ENCODE data around the gene AOAH.

Gene AOAH

GRCh38 chr7:36663481-36663880, 60.8 kb downstream of the AOAH start:
- no peak for DNase-seq
- Histone ChIP-seq H3K36me3 (ENCODE audit: control insufficient read depth in 4 of 4, insufficient read depth in 4 of 4, low read length in 3 of 4) (peaks cover 0 to 4% (median 0%) of the 10 kb centered on the region in 4 experiments), H3K27me3 (replicated peaks in 2 of 5; ENCODE audit: control insufficient read depth in 4 of 5, insufficient read depth in 5 of 5, low read length in 4 of 5) (no peaks in the 10 kb centered on the region), H3K4me1 (ENCODE audit: control extremely low read depth in 1 of 4, control insufficient read depth in 4 of 4, insufficient read depth in 4 of 4, low read length in 3 of 4) (peaks cover 0 to 9% (median 6%) of the 10 kb centered on the region in 4 experiments), H3K4me3 (ENCODE audit: control insufficient read depth in 1 of 7, extremely low read depth in 1 of 7, insufficient read depth in 4 of 7, low read depth in 2 of 7, low read length in 6 of 7) (no peak overlapping the region), H3K27ac (ENCODE audit: insufficient read depth in 1 of 2, low read depth in 1 of 2, low read length in 2 of 2, poor library complexity in 1 of 2, severe bottlenecking in 2 of 2) (no peak overlapping the region), H3K9me3 (ENCODE audit: control extremely low read depth in 1 of 5, control insufficient read depth in 4 of 5, insufficient read depth in 2 of 5, low read depth in 1 of 5, low read length in 4 of 5) (peaks cover 0 to 5% (median 0%) of the 10 kb centered on the region in 5 experiments)
- ChIA-PET POLR2A (no interaction called here), CTCF (interaction anchor here (1.3 kb wide), 1 partner anchor 176 kb away, joined by 3 read pairs; no protein-coding TSS in a partner anchor)
- 100% methylated on average over 1 of the region's 4 CpGs for WGBS (ENCODE audit: insufficient coverage)

DNA sequence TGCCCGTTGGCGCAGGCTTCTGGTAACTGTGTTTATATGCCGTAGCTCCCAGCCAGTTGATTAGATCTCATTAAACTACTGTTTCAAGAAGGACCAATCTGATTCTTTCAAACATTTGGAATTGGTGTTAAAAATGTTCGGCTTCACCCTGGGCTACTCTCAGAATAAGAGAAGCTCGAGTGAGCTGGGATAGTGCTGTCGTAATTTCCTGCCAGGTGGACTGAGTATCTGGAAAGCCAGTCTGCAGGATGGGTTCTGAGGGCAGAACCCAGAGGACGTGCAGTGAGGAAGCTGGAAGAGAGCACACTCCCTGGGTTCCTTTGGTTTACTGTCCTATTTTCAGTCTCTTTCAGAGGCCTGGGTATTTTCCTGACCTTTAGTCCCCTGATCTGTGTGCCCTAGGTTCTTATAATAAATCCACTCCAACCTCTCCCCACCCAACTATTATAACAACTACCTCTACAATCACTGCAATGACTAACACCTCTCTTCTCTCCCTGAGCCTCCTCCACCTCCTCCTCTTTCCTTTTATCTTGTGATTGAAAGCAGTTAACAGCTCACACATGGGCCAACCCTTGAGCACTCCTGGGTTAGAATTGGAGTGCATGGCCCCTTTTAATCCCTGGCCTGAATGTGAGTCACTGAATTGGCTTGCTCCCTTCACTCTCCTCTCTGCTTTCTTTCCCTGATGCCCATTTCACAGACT, 63.0 kb downstream of the AOAH start:
- 88% methylated on average over 6 of the region's 7 CpGs for WGBS (ENCODE audit: insufficient coverage)
- no peaks in the 10 kb centered on the region for H3K27me3 ChIP-seq (replicated peaks in 2 of 5; ENCODE audit: control insufficient read depth in 4 of 5, insufficient read depth in 5 of 5, low read length in 4 of 5)
- H3K36me3 ChIP-seq (ENCODE audit: control insufficient read depth in 4 of 4, insufficient read depth in 4 of 4, low read length in 3 of 4), result peaks cover 0 to 4% (median 0%) of the 10 kb centered on the region in 4 experiments
- H3K4me3 ChIP-seq (ENCODE audit: control insufficient read depth in 1 of 7, extremely low read depth in 1 of 7, insufficient read depth in 4 of 7, low read depth in 2 of 7, low read length in 6 of 7), result no peak overlapping the region
- H3K27ac ChIP-seq (ENCODE audit: insufficient read depth in 1 of 2, low read depth in 1 of 2, low read length in 2 of 2, poor library complexity in 1 of 2, severe bottlenecking in 2 of 2), result no peak overlapping the region
- POLR2A ChIA-PET, result no interaction called here
- no peak for DNase-seq
- CTCF ChIA-PET, result interaction anchor here (1.2 kb wide), 1 partner anchor 9 kb away, joined by 6 read pairs; no protein-coding TSS in a partner anchor
- H3K9me3 ChIP-seq (ENCODE audit: control extremely low read depth in 1 of 5, control insufficient read depth in 4 of 5, insufficient read depth in 2 of 5, low read depth in 1 of 5, low read length in 4 of 5), result peaks cover 0 to 5% (median 0%) of the 10 kb centered on the region in 5 experiments
- H3K4me1 ChIP-seq (ENCODE audit: control extremely low read depth in 1 of 4, control insufficient read depth in 4 of 4, insufficient read depth in 4 of 4, low read length in 3 of 4), result no peaks in the 10 kb centered on the region

DNA sequence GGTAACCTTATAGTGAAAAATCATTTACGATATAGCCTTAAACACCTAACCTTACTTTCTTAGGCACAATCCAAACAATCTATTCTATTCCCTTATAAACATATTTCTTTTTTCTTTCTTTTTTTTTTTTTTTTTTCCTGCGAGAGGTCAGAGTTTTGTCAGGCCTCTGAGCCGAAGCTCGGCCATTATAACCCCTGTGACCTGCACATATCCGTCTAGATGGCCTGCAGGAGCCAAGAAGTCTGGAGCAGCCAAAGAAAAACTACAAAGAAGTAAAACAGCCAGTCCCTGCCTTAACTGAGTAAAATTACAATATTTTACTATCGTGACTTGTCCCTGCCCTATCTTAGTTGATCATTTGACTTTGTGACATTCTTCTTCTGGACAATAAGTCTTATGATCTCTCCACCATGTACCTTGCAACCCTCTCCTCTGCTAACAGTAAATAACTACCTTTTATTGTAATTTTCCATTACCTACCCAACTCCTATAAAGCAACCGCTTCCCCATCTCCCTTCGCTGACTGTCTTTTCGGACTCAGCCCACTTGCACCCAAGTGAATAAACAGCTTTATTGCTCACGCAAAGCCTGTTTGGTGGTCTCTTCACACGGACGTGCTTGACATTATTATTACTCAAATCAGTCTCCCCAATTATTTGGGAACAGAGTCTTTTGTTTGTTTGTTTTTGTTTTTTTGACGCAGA, 64.5 kb downstream of the AOAH start:
- Histone ChIP-seq H3K4me3 (ENCODE audit: control insufficient read depth in 1 of 7, extremely low read depth in 1 of 7, insufficient read depth in 4 of 7, low read depth in 2 of 7, low read length in 6 of 7) (no peak overlapping the region), H3K9me3 (ENCODE audit: control extremely low read depth in 1 of 5, control insufficient read depth in 4 of 5, insufficient read depth in 2 of 5, low read depth in 1 of 5, low read length in 4 of 5) (peaks cover 0 to 5% (median 0%) of the 10 kb centered on the region in 5 experiments), H3K27ac (ENCODE audit: insufficient read depth in 1 of 2, low read depth in 1 of 2, low read length in 2 of 2, poor library complexity in 1 of 2, severe bottlenecking in 2 of 2) (no peak overlapping the region), H3K27me3 (replicated peaks in 2 of 5; ENCODE audit: control insufficient read depth in 4 of 5, insufficient read depth in 5 of 5, low read length in 4 of 5) (no peaks in the 10 kb centered on the region), H3K36me3 (ENCODE audit: control insufficient read depth in 4 of 4, insufficient read depth in 4 of 4, low read length in 3 of 4) (peaks cover 0 to 4% (median 0%) of the 10 kb centered on the region in 4 experiments), H3K4me1 (ENCODE audit: control extremely low read depth in 1 of 4, control insufficient read depth in 4 of 4, insufficient read depth in 4 of 4, low read length in 3 of 4) (no peaks in the 10 kb centered on the region)
- CTCF ChIA-PET, result no interaction called here
- 95% methylated on average over 7 of the region's 13 CpGs for WGBS (ENCODE audit: insufficient coverage)
- POLR2A ChIA-PET, result interaction anchor here (1.1 kb wide), 1 partner anchor 11 kb away, joined by 3 read pairs; no protein-coding TSS in a partner anchor
- no peak for DNase-seq

- Histone ChIP-seq H3K27ac (ENCODE audit: insufficient read depth in 1 of 2, low read depth in 1 of 2, low read length in 2 of 2, poor library complexity in 1 of 2, severe bottlenecking in 2 of 2) (no peak overlapping the region), H3K36me3 (ENCODE audit: control insufficient read depth in 4 of 4, insufficient read depth in 4 of 4, low read length in 3 of 4) (peaks cover 0 to under 1% (median 0%) of the 10 kb centered on the region in 4 experiments), H3K4me1 (ENCODE audit: control extremely low read depth in 1 of 4, control insufficient read depth in 4 of 4, insufficient read depth in 4 of 4, low read length in 3 of 4) (no peaks in the 10 kb centered on the region), H3K27me3 (replicated peaks in 2 of 5; ENCODE audit: control insufficient read depth in 4 of 5, insufficient read depth in 5 of 5, low read length in 4 of 5) (no peaks in the 10 kb centered on the region), H3K4me3 (ENCODE audit: control insufficient read depth in 1 of 7, extremely low read depth in 1 of 7, insufficient read depth in 4 of 7, low read depth in 2 of 7, low read length in 6 of 7) (no peak overlapping the region), H3K9me3 (ENCODE audit: control extremely low read depth in 1 of 5, control insufficient read depth in 4 of 5, insufficient read depth in 2 of 5, low read depth in 1 of 5, low read length in 4 of 5) (no peaks in the 10 kb centered on the region)
- 100% methylated on average over 4 of the region's 4 CpGs for WGBS (ENCODE audit: insufficient coverage)
- DNase-seq, result no peak
- CTCF ChIA-PET, result interaction anchor here (0.7 to 2.2 kb wide), 3 partner anchors 11 to 115 kb away, joined by 3 to 13 read pairs (median 4); no protein-coding TSS in a partner anchor
- POLR2A ChIA-PET, result interaction anchor here (1.1 kb wide), 1 partner anchor 10 kb away, joined by 3 read pairs; no protein-coding TSS in a partner anchor
These were observed 65.2 kb downstream of the AOAH start for GRCh38 chr7:36659172-36659516.

GRCh38 chr7:36658335-36659171, 65.7 kb downstream of the AOAH start:
- ChIA-PET CTCF (interaction anchor here (0.7 to 2.2 kb wide), 6 partner anchors 11 to 171 kb away, joined by 3 to 13 read pairs (median 4); no protein-coding TSS in a partner anchor), POLR2A (interaction anchor here (1.1 kb wide), 1 partner anchor 9 kb away, joined by 3 read pairs; no protein-coding TSS in a partner anchor)
- peak in 1 of 3 donors; percentile 10 for DNase-seq
- Histone ChIP-seq H3K36me3 (ENCODE audit: control insufficient read depth in 4 of 4, insufficient read depth in 4 of 4, low read length in 3 of 4) (peaks cover 0 to 2% (median 0%) of the 10 kb centered on the region in 4 experiments), H3K4me1 (ENCODE audit: control extremely low read depth in 1 of 4, control insufficient read depth in 4 of 4, insufficient read depth in 4 of 4, low read length in 3 of 4) (peaks cover 0 to 4% (median under 1%) of the 10 kb centered on the region in 4 experiments), H3K9me3 (ENCODE audit: control extremely low read depth in 1 of 5, control insufficient read depth in 4 of 5, insufficient read depth in 2 of 5, low read depth in 1 of 5, low read length in 4 of 5) (no peaks in the 10 kb centered on the region), H3K27ac (ENCODE audit: insufficient read depth in 1 of 2, low read depth in 1 of 2, low read length in 2 of 2, poor library complexity in 1 of 2, severe bottlenecking in 2 of 2) (no peak overlapping the region), H3K4me3 (ENCODE audit: control insufficient read depth in 1 of 7, extremely low read depth in 1 of 7, insufficient read depth in 4 of 7, low read depth in 2 of 7, low read length in 6 of 7) (no peak overlapping the region), H3K27me3 (replicated peaks in 2 of 5; ENCODE audit: control insufficient read depth in 4 of 5, insufficient read depth in 5 of 5, low read length in 4 of 5) (no peaks in the 10 kb centered on the region)
- WGBS (ENCODE audit: insufficient coverage), result 91% methylated on average over 4 of the region's 8 CpGs

DNA sequence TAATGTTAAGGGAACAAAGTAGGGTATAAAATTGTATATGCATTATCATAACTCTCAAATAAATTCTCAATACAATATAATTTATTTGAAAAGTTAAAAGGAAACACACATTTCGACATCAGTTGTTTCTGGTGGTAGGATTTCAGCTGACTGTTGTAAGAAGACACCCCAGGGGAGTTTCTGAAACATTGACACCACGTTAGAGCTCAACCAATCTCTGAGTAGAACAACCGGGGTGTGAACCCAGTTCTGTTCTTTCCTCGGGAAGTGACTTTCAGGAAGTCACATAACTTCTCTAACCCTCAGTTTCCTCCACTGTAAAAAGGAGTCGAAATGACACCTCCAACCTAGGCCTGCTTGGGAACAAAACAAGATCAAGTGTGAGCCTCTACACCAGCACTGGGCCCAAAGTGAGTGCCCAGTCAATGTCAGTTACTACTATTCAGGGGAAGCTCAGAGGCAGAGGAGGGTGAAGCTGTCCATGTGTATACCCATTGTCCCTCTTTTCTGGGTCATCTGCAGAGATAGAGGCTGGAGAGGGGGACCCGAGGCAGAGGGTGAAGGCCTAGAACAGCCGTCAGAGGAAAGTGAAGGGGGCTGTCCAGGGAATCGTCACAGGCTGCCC, 67.1 kb downstream of the AOAH start:
- no peaks in the 10 kb centered on the region for H3K27me3 ChIP-seq (replicated peaks in 2 of 5; ENCODE audit: control insufficient read depth in 4 of 5, insufficient read depth in 5 of 5, low read length in 4 of 5)
- POLR2A ChIA-PET, result no interaction called here
- WGBS (ENCODE audit: insufficient coverage), result 92% methylated on average over 7 of the region's 8 CpGs
- H3K9me3 ChIP-seq (ENCODE audit: control extremely low read depth in 1 of 5, control insufficient read depth in 4 of 5, insufficient read depth in 2 of 5, low read depth in 1 of 5, low read length in 4 of 5), result no peaks in the 10 kb centered on the region
- no peak overlapping the region for H3K27ac ChIP-seq (ENCODE audit: insufficient read depth in 1 of 2, low read depth in 1 of 2, low read length in 2 of 2, poor library complexity in 1 of 2, severe bottlenecking in 2 of 2)
- CTCF ChIA-PET, result interaction anchor here (1.1 to 2.2 kb wide), 3 partner anchors 13 to 25 kb away, joined by 3 to 13 read pairs (median 4); no protein-coding TSS in a partner anchor
- DNase-seq, result no peak
- H3K4me1 ChIP-seq (ENCODE audit: control extremely low read depth in 1 of 4, control insufficient read depth in 4 of 4, insufficient read depth in 4 of 4, low read length in 3 of 4), result peaks cover 0 to 4% (median 2%) of the 10 kb centered on the region in 4 experiments
- H3K4me3 ChIP-seq (ENCODE audit: control insufficient read depth in 1 of 7, extremely low read depth in 1 of 7, insufficient read depth in 4 of 7, low read depth in 2 of 7, low read length in 6 of 7), result no peak overlapping the region
- peaks cover 0 to 2% (median 0%) of the 10 kb centered on the region in 4 experiments for H3K36me3 ChIP-seq (ENCODE audit: control insufficient read depth in 4 of 4, insufficient read depth in 4 of 4, low read length in 3 of 4)
